ENCODE data around the gene EDRF1.
A peak's percentile ranks its signal among the peaks of the same experiment; 100 is the strongest.

The EDRF1 gene

GRCh38 chr10:125734823-125735222, 15.3 kb downstream of the EDRF1 start:
- Histone ChIP-seq H3K27me3 (replicated peaks; ENCODE audit: control insufficient read depth, insufficient read depth, low read length) (no peaks in the 10 kb centered on the region), H3K4me3 (replicated peaks; ENCODE audit: low read depth, low read length) (no peak overlapping the region), H3K36me3 (ENCODE audit: control insufficient read depth, insufficient read depth, low read length) (peaks cover 19% of the 10 kb centered on the region)
- TF ChIP-seq CTCF (IDR thresholded peaks at IDR 0.05; ENCODE audit: insufficient read depth, low read length, poor library complexity, severe bottlenecking) = no peak
- DNase-seq (ENCODE audit: extremely low read depth, insufficient read length) = no peak

- TF ChIP-seq CTCF (IDR thresholded peaks at IDR 0.05; ENCODE audit: insufficient read depth, low read length, poor library complexity, severe bottlenecking) = no peak
- DNase-seq (ENCODE audit: extremely low read depth, insufficient read length) = no peak
- Histone ChIP-seq H3K4me3 (replicated peaks; ENCODE audit: low read depth, low read length) (no peak overlapping the region), H3K27me3 (replicated peaks; ENCODE audit: control insufficient read depth, insufficient read depth, low read length) (no peaks in the 10 kb centered on the region), H3K36me3 (ENCODE audit: control insufficient read depth, insufficient read depth, low read length) (peaks cover 25% of the 10 kb centered on the region)
Measured at GRCh38 chr10:125738206-125738605, 18.7 kb downstream of the EDRF1 start.

GRCh38 chr10:125739994-125740679, 20.6 kb downstream of the EDRF1 start:
- no peak for TF ChIP-seq CTCF (IDR thresholded peaks at IDR 0.05; ENCODE audit: insufficient read depth, low read length, poor library complexity, severe bottlenecking)
- Histone ChIP-seq H3K27me3 (replicated peaks; ENCODE audit: control insufficient read depth, insufficient read depth, low read length) (no peaks in the 10 kb centered on the region), H3K36me3 (ENCODE audit: control insufficient read depth, insufficient read depth, low read length) (peaks cover 33% of the 10 kb centered on the region), H3K4me3 (replicated peaks; ENCODE audit: low read depth, low read length) (no peak overlapping the region)
- DNase-seq (ENCODE audit: extremely low read depth, insufficient read length) = no peak

GRCh38 chr10:125742465-125742864, 23.0 kb downstream of the EDRF1 start:
- peak; percentile 6 for TF ChIP-seq CTCF (IDR thresholded peaks at IDR 0.05; ENCODE audit: insufficient read depth, low read length, poor library complexity, severe bottlenecking)
- no peak for DNase-seq (ENCODE audit: extremely low read depth, insufficient read length)
- Histone ChIP-seq H3K4me3 (replicated peaks; ENCODE audit: low read depth, low read length) (no peak overlapping the region), H3K36me3 (ENCODE audit: control insufficient read depth, insufficient read depth, low read length) (peaks cover 28% of the 10 kb centered on the region), H3K27me3 (replicated peaks; ENCODE audit: control insufficient read depth, insufficient read depth, low read length) (no peaks in the 10 kb centered on the region)

- TF ChIP-seq CTCF (IDR thresholded peaks at IDR 0.05; ENCODE audit: insufficient read depth, low read length, poor library complexity, severe bottlenecking) = no peak
- H3K4me3 ChIP-seq (replicated peaks; ENCODE audit: low read depth, low read length) = no peak overlapping the region
- no peaks in the 10 kb centered on the region for H3K27me3 ChIP-seq (replicated peaks; ENCODE audit: control insufficient read depth, insufficient read depth, low read length)
- peaks cover 36% of the 10 kb centered on the region for H3K36me3 ChIP-seq (ENCODE audit: control insufficient read depth, insufficient read depth, low read length)
- DNase-seq (ENCODE audit: extremely low read depth, insufficient read length) = no peak
Measured at GRCh38 chr10:125744909-125745308, 25.4 kb downstream of the EDRF1 start.

- DNase-seq (ENCODE audit: extremely low read depth, insufficient read length) = no peak
- Histone ChIP-seq H3K36me3 (ENCODE audit: control insufficient read depth, insufficient read depth, low read length) (peaks cover 36% of the 10 kb centered on the region), H3K4me3 (replicated peaks; ENCODE audit: low read depth, low read length) (no peak overlapping the region), H3K27me3 (replicated peaks; ENCODE audit: control insufficient read depth, insufficient read depth, low read length) (no peaks in the 10 kb centered on the region)
- TF ChIP-seq CTCF (IDR thresholded peaks at IDR 0.05; ENCODE audit: insufficient read depth, low read length, poor library complexity, severe bottlenecking) = no peak
Measured at GRCh38 chr10:125747417-125747816, 27.9 kb downstream of the EDRF1 start.
